GM19397 (cell line): Measurements from ENCODE around the gene MED13L.
"Not testable (repeated sequence)": the region's sequence is repeated elsewhere in the genome, so short reads cannot be mapped to it uniquely, and the experiment has no call there.

Experiments used
- ATAC-seq: cut with Tn5 transposase; IDR thresholded peaks from one replicate; pipeline ENCODE4 v1.9.1; 2021; ENCODE audit warnings: mild to moderate bottlenecking, moderate library complexity; ENCODE audit not compliant: unreplicated experiment

Gene MED13L

GRCh38 chr12:116031624-116032023 is 245.9 kb downstream of the MED13L start:
- not testable (repeated sequence) for ATAC-seq

- no peak for ATAC-seq
Observed at GRCh38 chr12:116028619-116029018, 248.9 kb downstream of the MED13L start.

GRCh38 chr12:116027551-116027821 is 250.0 kb downstream of the MED13L start:
- ATAC-seq = no peak

GRCh38 chr12:116026768-116027550 is 250.5 kb downstream of the MED13L start:
- no peak for ATAC-seq

- ATAC-seq = no peak
Observed at GRCh38 chr12:116026346-116026745, 251.1 kb downstream of the MED13L start.

- ATAC-seq = no peak
Observed at GRCh38 chr12:116024769-116025168, 252.7 kb downstream of the MED13L start.

GRCh38 chr12:116019415-116019814 is 258.1 kb downstream of the MED13L start:
- ATAC-seq = no peak

- ATAC-seq = no peak
Observed at GRCh38 chr12:116018282-116018681, 259.2 kb downstream of the MED13L start.

- no peak for ATAC-seq
Observed at GRCh38 chr12:116015525-116015924, 262.0 kb downstream of the MED13L start.

GRCh38 chr12:116012757-116013156 is 264.7 kb downstream of the MED13L start:
- no peak for ATAC-seq

- ATAC-seq = no peak
Observed at GRCh38 chr12:116011217-116011616, 266.3 kb downstream of the MED13L start.

- ATAC-seq = no peak
Observed at GRCh38 chr12:116010467-116010866, 267.0 kb downstream of the MED13L start.

GRCh38 chr12:116009805-116010204 is 267.7 kb downstream of the MED13L start:
- ATAC-seq = no peak

GRCh38 chr12:116006141-116006540 is 271.4 kb downstream of the MED13L start:
- ATAC-seq = no peak

GRCh38 chr12:116002890-116003536 is 274.5 kb downstream of the MED13L start:
- no peak for ATAC-seq

- ATAC-seq = no peak
Observed at GRCh38 chr12:116000252-116000651, 277.2 kb downstream of the MED13L start.

- ATAC-seq = no peak
Observed at GRCh38 chr12:115999582-115999981, 277.9 kb downstream of the MED13L start.

- no peak for ATAC-seq
Observed at GRCh38 chr12:115998794-115999478, 278.6 kb downstream of the MED13L start.

- no peak for ATAC-seq
Observed at GRCh38 chr12:115998119-115998633, 279.3 kb downstream of the MED13L start.

- ATAC-seq = no peak
Observed at GRCh38 chr12:115993737-115994136, 283.8 kb downstream of the MED13L start.

- ATAC-seq = no peak
Observed at GRCh38 chr12:115990241-115990640, 287.3 kb downstream of the MED13L start.
